ENCODE measurements around the gene VWF.

VWF gene

GRCh38 chr12:6062395-6062756, 62.1 kb downstream of the VWF start:
- H3K4me3 ChIP-seq (ENCODE audit: low read depth, low read length), result no peak overlapping the region
- TF ChIP-seq POLR2A (IDR thresholded peaks at IDR 0.05; ENCODE audit: extremely low read depth, insufficient read length) (no peak), MYC (IDR thresholded peaks at IDR 0.05; ENCODE audit: low read depth, low read length) (no peak), CTCF (IDR thresholded peaks at IDR 0.05; ENCODE audit: low read depth, low read length) (no peak), MAX (IDR thresholded peaks at IDR 0.05; ENCODE audit: low read depth, low read length) (no peak)
- no peak for DNase-seq (ENCODE audit: low read depth)

- TF ChIP-seq POLR2A (IDR thresholded peaks at IDR 0.05; ENCODE audit: extremely low read depth, insufficient read length), result no peak
- no peak for TF ChIP-seq MAX (IDR thresholded peaks at IDR 0.05; ENCODE audit: low read depth, low read length)
- TF ChIP-seq MYC (IDR thresholded peaks at IDR 0.05; ENCODE audit: low read depth, low read length), result no peak
- TF ChIP-seq CTCF (IDR thresholded peaks at IDR 0.05; ENCODE audit: low read depth, low read length), result no peak
- DNase-seq (ENCODE audit: low read depth), result no peak
- no peak overlapping the region for H3K4me3 ChIP-seq (ENCODE audit: low read depth, low read length)
Measured at GRCh38 chr12:6061660-6062059, 62.8 kb downstream of the VWF start.

- no peak for TF ChIP-seq CTCF (IDR thresholded peaks at IDR 0.05; ENCODE audit: low read depth, low read length)
- no peak for TF ChIP-seq POLR2A (IDR thresholded peaks at IDR 0.05; ENCODE audit: extremely low read depth, insufficient read length)
- no peak for TF ChIP-seq MYC (IDR thresholded peaks at IDR 0.05; ENCODE audit: low read depth, low read length)
- no peak for TF ChIP-seq MAX (IDR thresholded peaks at IDR 0.05; ENCODE audit: low read depth, low read length)
- no peak for DNase-seq (ENCODE audit: low read depth)
- H3K4me3 ChIP-seq (ENCODE audit: low read depth, low read length), result no peak overlapping the region
Measured at GRCh38 chr12:6059860-6060565, 64.5 kb downstream of the VWF start.

- no peak for DNase-seq (ENCODE audit: low read depth)
- H3K4me3 ChIP-seq (ENCODE audit: low read depth, low read length), result no peak overlapping the region
- TF ChIP-seq MAX (IDR thresholded peaks at IDR 0.05; ENCODE audit: low read depth, low read length) (no peak), CTCF (IDR thresholded peaks at IDR 0.05; ENCODE audit: low read depth, low read length) (no peak), POLR2A (IDR thresholded peaks at IDR 0.05; ENCODE audit: extremely low read depth, insufficient read length) (no peak), MYC (IDR thresholded peaks at IDR 0.05; ENCODE audit: low read depth, low read length) (no peak)
Measured at GRCh38 chr12:6059221-6059620, 65.2 kb downstream of the VWF start.

- TF ChIP-seq MYC (IDR thresholded peaks at IDR 0.05; ENCODE audit: low read depth, low read length) (no peak), POLR2A (IDR thresholded peaks at IDR 0.05; ENCODE audit: extremely low read depth, insufficient read length) (no peak), CTCF (IDR thresholded peaks at IDR 0.05; ENCODE audit: low read depth, low read length) (no peak), MAX (IDR thresholded peaks at IDR 0.05; ENCODE audit: low read depth, low read length) (no peak)
- H3K4me3 ChIP-seq (ENCODE audit: low read depth, low read length), result no peak overlapping the region
- no peak for DNase-seq (ENCODE audit: low read depth)
Measured at GRCh38 chr12:6058481-6059161, 65.8 kb downstream of the VWF start.

Measured in NB4 (cell line).